GM19099 (cell line): ENCODE results near the gene AJM1.

Source experiments
- POLR2A ChIP-seq: IDR thresholded peaks from 3 replicates; pipeline ENCODE4 v1.6.1; 2011; ENCODE audit warnings: low read depth; ENCODE audit not compliant: insufficient read length; ENCODE audit errors: extremely low read depth

The AJM1 gene

DNA sequence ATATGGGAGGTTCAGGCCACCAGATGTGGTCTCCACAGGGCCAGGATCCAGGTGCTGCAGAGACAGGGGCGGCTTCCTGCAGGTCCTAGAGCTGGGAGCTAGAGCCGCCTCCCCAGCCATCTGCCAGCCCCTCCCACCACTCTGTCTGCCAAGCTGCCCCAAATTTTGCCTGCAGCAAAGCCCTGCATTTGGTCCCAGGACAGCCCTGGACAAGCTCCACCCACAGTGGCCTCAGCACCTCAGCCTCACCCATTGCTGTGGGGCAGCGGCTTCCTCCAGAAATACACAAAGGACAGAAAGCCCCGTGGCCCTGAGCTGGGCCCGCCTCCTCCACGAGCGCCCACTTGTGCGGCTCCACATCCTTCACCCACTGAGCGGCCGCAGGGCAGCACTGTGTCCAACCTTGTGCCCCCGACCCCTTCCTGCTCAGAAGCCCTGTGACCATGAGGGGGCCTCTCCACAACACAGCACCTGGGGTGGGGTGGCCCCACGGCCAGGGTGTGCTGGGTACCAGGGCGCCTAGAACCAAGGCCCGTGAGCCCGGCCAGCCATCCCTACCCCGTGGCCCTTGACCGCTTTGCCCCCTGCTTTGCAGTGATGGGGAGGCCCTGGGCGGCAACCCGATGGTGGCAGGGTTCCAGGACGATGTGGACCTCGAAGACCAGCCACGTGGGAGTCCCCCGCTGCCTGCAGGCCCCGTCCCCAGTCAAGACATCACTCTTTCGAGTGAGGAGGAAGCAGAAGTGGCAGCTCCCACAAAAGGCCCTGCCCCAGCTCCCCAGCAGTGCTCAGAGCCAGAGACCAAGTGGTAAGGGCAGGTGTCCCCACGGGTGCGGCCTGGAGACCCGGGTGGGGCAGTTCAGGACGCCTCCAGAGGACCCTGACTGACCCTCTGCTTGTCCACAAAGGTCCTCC is 3.7 kb upstream of the AJM1 start:
- TF ChIP-seq POLR2A, result no peak

DNA sequence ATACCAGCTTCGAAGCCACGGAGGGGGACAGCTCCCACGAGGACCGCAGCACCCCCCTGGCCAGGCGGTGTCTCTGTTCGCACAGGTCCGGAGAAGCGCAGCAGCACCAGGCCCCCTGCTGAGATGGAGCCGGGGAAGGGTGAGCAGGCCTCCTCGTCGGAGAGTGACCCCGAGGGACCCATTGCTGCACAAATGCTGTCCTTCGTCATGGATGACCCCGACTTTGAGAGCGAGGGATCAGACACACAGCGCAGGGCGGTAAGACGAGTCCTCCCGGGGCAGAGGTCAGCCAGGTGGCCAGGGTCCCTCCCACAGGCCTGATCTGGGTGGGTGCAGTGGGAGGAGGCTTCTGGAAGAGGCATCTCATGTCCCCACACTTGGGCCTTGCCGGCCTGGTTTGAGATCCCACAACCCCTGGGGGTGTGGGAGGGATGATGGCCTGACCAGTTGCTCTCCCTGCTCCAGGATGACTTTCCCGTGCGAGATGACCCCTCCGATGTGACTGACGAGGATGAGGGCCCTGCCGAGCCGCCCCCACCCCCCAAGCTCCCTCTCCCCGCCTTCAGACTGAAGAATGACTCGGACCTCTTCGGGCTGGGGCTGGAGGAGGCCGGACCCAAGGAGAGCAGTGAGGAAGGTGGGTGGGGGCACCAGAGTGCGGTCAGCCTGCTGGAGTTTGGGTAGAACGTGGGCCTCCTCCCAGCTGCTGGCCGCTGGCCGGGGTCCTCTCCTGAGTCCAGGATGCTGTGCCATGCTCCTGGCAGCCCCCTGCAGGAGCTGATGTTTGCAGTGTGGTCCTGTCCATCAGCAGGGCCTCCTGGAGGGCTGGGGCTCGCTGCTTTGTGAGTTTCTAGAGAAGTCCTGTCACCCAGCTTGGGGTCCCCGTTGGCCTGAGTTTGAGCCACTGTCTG is 2.8 kb upstream of the AJM1 start:
- no peak for TF ChIP-seq POLR2A

DNA sequence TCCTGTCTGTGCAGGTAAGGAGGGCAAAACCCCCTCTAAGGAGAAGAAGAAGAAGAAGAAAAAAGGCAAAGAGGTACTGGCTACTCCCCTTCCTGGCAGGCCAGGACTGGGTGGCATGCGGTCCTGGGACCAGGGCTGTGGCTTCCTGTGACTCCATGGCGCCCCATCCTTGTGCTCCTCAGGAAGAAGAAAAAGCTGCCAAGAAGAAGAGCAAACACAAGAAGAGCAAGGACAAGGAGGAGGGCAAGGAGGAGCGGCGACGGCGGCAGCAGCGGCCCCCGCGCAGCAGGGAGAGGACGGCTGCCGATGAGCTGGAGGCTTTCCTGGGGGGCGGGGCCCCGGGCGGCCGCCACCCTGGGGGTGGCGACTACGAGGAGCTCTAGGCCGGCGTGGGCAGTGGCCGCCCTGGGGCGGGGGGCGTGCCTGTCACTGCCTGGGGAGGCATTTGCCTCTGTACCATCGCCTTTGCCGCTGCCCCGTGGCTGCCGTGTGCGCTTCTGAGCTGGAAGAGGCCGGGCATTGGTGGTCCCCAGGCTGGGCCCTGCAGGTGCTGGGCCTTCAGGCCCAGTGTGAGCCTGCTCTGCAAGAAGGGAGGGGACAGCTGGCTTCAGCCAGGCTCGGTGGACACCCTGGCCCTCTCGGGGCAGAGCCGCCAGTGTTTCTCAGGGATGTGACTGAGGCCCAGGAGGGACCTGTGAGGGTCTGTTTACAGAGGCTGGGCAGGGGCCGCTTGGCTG is 2.0 kb upstream of the AJM1 start:
- no peak for TF ChIP-seq POLR2A

DNA sequence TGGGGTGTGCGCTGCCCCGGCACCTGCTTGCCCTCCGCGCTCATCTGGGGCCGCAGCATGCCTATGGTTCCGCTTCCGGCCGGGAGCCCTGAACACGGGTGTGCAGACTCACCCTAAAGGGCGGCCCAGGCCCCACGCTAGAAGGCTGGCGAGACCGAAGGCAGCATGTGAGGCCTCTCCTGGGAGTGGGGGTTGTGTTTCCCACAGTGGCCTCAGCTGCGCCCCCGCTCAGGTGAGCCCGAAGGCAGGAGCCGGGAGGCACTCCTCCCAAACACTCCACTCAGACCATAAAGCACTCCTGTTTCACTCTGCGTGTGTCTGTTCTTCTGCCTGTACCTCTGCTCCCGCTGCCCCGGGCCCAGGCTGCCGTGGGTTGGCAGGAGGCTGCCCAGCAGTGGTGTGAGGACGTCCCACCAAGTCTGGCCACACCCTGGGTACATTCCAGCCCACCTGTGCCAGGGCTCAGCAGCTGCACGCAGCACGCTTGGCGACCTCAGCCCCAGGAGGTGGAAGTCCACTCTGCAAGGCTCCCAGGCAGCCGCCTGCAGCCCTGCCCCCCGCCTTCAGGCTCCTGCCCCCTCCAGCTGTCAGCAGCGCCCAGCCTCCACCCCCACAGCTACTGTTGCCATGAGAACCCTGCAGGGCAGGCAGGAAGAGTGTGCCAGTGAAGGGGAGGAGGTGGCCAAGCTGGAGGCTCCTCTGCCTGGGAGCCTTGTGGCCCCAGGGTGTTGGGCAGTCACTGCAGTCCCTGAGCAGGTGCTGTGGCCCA is 1.2 kb upstream of the AJM1 start:
- no peak for TF ChIP-seq POLR2A

DNA sequence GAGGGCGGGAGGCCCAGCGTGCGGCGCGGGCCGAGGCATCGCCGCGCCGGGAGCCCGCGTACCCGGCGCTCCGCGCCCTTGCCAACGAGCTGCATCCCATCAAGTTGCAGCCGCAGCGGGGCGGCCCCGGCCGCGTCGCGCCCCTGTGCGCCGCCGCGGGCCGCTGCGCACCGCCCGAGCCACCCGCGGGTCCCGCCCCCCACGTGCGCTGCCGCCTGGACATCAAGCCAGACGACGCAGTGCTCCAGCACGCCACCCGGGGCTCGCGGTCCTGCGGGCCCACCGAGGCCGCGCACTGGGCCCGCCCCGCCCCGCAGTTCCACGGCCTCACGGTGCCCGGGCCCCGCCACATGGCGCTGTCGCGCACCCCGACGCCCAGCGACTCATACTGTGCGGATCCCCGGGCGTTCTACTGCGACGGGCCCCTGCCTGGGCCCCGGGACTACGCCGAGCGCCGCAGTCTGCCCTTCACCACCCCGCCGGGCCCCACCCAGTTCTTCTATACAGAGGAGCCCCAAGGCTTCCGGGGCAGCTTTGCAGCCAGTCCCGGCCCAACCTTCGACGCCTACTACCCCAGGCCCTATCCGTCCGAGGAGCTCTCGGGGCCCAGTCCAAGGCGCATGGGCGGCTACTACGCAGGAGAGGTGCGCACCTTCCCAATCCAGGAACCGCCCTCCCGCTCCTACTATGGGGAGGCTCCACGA is 2.6 kb downstream of the AJM1 start:
- no peak for TF ChIP-seq POLR2A

DNA sequence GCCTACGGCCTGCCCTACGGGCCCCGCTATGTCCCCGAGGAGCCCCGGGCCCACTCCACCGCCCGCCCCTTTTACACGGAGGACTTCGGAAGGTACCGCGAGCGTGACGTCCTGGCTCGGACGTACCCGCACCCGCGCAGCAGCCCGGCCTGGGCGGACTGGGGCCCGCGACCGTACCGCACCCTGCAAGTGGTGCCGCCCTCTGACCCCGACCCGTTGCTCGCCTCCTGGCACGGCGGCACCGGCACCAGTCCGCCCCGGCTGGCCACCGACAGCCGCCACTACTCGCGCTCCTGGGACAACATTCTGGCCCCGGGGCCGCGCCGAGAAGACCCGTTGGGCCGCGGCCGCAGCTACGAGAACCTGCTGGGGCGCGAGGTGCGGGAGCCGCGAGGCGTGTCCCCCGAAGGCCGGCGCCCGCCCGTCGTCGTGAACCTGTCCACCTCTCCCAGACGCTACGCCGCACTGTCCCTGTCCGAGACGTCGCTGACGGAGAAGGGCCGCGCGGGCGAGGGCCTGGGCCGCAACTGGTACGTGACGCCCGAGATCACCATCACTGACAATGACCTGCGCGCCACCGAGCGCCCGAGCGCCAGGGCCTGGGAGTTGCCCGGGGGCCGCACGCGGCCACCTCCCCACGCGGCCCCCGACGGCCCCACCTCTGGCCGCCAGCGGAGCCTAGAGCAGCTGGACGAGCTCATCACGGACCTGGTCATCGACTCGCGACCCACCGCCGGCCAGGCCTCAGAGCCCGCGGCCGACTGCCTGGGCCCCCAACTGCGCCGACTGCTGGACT is 3.4 kb downstream of the AJM1 start:
- TF ChIP-seq POLR2A, result no peak

DNA sequence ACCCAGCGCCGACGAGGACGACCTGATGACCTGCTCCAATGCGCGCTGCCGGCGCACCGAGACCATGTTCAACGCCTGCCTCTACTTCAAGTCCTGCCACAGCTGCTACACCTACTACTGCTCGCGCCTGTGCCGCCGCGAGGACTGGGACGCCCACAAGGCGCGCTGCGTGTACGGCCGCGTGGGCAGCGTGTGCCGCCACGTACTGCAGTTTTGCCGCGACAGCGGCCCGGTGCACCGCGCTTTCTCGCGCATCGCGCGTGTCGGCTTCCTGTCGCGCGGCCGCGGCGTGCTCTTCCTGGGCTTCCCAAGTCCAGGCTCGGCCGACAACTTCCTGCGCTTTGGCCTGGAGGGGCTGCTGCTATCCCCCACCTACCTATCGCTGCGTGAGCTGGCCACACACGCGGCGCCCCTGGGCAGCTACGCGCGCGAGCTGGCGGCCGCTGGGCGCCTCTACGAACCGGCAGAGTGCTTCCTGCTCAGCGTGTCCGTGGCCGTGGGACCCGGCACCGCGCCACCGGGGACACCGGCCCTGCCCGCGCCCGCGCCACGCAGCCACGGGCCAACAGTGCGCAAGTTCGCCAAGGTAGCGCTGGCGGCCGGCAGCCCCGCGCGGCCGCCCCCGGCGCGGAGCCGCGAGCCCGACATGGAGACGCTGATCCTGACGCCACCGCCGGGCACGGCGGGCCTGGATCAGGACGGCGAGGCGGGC is 4.3 kb downstream of the AJM1 start:
- TF ChIP-seq POLR2A, result no peak

DNA sequence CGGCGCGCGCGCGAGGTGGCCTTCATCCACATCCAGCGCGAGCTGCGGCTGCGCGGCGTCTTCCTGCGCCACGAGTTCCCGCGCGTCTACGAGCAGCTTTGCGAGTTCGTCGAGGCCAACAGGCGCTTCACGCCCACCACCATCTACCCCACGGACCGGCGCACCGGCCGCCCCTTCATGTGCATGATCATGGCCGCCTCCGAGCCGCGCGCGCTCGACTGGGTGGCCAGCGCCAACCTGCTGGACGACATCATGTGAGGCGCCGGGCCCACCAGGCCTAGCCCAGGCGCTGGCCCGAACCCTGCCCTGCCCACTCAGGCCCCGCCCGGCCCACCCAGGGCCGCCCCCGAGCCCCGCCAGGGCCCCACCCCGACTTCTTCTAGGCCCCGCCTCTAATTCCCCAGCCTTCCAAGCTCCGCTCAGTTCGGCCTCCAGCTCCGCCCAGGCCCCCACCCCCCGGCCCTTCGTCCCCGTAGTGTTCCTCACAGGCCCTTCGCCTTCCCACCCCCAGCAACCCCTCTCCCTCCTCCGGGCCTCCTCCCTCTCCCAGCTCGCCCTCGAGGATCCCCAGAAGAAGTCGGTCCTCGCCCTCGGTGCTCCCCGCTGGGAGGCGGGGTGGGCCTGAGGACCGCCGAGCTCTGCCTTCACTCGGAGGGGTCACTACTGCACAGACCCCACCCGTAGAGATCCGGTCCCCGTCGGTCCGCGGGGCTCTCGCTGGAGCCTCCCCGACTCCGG is 5.0 kb downstream of the AJM1 start:
- no peak for TF ChIP-seq POLR2A

DNA sequence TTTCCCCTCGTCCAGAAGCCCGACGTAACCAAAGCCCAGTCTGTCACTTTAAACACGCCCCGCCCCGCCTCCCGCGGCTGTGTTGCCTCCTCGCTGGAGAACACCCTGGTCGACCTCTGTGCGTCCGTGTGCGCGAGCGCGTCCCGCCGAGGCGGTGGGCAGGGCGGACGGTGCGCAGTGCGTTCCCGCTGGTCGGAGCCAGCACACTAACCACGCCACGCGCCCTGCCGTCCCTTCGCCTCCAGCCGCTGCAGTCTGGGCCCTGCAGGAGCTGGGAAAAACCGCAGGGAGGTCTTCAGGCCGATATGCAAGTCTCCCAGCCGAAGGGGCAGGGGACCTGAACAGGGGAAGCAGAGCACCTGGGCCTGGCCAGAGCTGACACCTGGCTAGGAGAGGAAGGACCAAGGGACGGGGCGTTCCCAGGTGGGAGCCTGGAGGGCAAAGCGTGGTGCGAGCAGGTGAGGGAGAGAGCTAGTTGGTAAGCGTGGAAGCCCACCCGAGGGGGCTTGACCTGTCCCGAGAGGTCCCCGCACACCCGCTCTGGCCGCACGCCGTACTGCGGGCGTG is 5.6 kb downstream of the AJM1 start:
- TF ChIP-seq POLR2A, result peak; percentile 55

DNA sequence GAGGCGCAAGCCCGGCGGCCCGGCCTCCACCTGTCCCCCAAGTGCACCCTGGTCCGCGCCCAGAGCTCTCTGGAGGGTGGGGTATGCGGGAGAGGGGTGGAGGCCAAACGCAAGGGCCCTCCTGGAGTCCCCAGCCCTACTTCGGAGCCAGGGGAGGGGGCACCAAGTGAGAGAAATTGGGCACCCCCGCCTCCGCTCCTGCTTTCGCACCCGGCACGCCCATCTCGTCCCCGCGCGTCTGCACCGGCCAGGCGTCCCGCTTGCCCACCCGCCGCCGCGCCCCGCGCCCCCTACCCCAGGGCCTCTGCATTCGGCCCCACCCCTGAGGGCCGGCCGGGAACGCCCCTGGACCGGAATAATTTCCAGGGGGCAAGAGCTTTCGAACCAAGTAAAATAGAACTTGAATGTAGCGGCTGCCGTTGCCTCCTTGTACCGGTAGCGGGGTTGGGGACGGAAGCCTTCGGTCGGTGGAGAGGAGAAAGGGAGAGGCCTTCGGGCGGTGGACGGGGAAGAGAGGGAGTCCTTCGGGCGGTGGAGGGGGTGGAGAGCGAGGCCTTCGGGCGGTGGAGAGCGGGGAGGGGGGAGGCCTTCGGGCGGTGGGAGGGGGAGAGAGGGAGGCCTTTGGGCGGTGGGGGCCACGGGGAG is 6.2 kb downstream of the AJM1 start:
- no peak for TF ChIP-seq POLR2A

DNA sequence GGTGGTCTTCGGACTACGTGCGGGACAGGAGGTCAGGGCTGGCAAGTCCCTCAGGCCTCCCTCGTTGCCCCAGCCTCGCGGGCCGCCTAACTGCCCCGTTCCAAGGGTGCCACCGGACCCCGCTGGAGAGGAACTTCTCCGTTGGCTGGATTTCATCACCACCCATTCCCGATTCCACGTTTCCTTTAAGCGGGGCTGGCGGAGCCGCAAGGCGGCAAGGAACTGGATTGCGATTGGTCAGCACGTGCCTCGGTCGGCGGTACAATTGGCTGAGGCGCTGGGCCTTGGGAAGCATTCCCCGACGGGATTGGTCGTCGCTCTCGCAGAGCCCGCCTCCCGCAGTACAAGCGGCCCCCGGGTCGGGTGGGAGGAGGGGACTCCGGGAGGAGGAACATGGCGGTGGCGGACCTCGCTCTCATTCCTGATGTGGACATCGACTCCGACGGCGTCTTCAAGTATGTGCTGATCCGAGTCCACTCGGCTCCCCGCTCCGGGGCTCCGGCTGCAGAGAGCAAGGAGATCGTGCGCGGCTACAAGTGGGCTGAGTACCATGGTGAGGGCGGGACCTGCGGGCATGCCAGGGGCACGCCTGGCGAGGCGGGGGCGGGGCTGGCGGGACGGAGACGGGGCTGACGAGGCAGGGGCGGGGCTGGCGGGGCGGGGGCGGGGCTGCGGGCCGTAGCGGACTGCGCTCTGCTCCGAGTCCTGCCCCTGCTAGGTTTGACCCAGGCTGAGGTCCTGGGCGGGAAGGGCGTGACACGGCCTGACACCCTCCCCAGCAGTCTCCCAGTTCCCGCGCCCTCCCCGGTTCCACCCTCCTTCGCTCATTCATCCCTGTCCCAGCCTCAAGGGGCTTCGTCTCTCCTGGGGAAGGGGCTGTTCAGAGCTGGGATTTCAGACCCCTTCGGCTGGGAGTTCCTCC is 7.0 kb downstream of the AJM1 start, which contains the start of gene PHPT1:
Gene PHPT1 (plus strand): TSS at position 372 of the 922 bp plus-strand sequence. CDS start 22 bp downstream, at position 394.
- TF ChIP-seq POLR2A, result peak; percentile 95
